Measurements from ENCODE around the gene STK32C.

STK32C gene

GRCh38 chr10:132195366-132196075 is 112.2 kb downstream of the STK32C start:
- DNase-seq: no peak

DNA sequence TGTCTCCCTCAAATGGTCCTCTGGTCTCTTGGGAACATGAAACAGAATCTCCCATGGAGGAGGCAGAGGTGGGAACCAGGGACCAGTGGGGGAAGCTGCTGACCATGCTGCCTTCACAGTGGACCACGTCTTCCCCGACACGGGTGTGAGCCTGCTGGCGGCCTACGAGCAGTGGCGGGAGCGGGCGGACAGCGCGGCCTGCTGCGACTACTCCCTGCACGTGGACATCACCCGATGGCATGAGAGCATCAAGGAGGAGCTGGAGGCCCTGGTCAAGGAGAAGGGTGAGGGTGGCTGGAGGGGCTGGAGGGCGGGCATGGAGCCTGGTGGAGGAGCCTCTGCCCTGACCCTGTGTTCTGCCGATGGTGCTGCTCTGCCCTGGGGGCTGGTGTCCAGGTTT is 113.0 kb downstream of the STK32C start:
- DNase-seq: no peak

DNA sequence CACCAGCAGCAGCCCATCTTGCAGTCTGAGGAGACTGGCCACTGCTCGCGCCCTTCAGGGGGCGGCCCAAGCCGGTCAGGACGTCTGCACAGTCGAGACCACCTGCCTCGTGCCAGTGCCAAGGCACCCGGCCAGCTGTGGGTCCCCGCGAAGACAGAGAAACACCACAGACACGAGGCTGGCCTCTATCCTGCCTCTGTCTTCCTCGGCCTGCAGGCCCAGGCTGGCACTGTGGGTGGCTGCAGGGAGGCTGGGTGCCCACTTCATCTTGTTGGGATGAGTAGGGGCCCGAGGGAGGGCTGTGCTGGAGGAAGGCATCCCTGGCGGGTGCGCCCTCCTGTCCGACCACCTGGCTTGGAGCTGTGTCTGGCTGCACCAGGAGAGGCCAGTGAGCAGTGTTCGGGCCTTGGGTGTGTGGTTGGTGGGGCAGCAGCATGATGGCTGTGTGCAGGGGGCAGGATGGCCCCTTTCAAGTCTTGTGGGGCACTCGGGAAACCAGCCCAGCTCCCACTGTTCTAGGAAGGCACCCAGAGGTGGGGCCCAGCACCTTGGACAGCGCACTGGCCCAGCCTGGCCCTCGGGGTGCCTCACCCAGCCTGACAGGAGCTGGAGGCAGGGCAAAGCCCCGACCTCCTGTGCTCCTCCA is 113.7 kb downstream of the STK32C start:
- no peak for DNase-seq

- no peak for DNase-seq
Measured at GRCh38 chr10:132192991-132193665, 114.6 kb downstream of the STK32C start.

- DNase-seq: no peak
Measured at GRCh38 chr10:132192076-132192975, 115.4 kb downstream of the STK32C start.

- DNase-seq: no peak
Measured at GRCh38 chr10:132189810-132190422, 117.8 kb downstream of the STK32C start.

GRCh38 chr10:132189016-132189415 is 118.7 kb downstream of the STK32C start:
- no peak for DNase-seq

- no peak for DNase-seq
Measured at GRCh38 chr10:132188331-132188730, 119.4 kb downstream of the STK32C start.

DNA sequence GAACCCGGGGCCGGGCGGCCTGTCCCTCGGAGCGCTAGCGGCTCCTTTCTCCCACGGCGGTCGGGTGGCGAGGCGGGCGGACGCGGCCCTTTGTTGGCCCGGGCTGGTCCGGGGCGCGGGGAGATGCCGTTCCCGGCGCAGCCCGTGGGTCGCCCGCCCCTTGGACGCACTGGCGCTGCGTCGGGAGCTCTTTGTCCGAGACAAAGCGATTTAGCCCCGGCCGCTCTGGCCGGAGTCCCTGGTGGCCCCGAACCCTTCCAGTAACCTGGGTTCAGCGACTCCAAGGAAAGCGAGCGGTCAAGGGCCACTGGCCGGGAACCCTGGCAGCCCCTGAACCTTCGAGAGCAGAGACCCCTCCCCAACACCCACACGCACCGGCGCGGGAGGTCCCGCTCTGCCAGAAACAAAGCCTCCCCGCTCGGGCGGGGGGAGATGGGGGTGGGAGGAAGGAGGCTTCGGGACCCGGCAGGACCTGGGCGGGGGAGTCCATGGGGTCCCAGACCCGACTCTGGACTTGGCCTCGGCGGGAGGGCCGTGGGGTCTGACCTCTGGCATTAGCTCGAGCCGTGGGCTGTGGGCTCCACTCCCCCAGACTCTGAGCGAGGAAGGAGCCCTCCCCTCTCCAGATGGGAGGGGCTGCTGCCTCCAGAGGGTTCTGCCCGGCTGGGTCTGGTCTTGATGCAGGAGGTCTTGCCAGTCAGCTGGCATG is 120.2 kb downstream of the STK32C start:
- DNase-seq: no peak

DNA sequence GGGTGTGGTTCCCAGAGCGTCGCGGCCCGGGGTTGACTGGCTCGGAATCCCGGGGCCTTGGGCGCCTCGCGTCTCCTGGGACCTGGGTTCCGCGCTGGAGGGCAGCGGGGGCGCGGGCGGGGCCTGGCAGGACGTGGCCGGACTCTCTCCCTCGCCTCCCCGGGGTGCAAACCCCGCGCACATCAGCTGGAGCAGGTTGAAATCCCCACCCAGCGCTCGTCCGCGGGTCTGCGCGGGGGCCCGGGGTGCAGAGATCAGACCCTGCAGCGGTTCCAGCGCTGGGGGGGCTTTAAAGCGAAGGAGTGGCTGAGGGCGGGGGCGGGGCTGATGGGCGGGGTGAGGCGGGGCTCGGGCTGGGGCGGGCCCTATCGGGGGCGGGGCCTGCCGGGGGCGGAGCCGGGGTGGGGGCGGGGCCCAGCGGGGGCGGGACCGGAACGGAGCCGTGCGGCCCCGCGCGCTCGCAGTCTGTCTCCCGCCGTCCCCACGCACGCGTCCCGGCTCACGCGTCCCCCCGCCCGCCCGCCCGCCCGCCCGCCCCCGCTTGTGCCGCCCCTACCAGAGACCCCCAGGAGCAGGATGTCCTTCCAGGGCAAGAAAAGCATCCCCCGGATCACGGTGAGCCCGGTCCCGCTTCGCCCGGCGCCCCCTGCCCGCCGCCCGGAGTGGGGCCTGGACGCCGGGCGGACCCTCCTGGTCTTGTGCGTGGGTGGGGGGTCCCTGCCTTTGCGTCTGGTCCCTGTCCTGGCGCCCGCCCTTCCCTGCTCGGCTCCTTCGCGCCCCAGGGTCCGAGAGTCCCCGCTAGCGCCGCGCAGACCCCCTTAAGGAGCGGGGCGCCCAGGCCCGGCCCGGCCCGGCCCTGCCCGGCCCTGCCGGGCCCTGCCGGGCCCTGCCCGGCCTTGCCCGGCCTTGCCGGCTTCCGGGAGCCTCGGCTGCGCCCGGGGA is 121.0 kb downstream of the STK32C start, which contains the start of gene DPYSL4:
DPYSL4 (plus strand) TSS at position 461 of the 942 bp plus-strand sequence; CDS start at position 577, 116 bp downstream.
- peak; percentile 18 for DNase-seq

DNA sequence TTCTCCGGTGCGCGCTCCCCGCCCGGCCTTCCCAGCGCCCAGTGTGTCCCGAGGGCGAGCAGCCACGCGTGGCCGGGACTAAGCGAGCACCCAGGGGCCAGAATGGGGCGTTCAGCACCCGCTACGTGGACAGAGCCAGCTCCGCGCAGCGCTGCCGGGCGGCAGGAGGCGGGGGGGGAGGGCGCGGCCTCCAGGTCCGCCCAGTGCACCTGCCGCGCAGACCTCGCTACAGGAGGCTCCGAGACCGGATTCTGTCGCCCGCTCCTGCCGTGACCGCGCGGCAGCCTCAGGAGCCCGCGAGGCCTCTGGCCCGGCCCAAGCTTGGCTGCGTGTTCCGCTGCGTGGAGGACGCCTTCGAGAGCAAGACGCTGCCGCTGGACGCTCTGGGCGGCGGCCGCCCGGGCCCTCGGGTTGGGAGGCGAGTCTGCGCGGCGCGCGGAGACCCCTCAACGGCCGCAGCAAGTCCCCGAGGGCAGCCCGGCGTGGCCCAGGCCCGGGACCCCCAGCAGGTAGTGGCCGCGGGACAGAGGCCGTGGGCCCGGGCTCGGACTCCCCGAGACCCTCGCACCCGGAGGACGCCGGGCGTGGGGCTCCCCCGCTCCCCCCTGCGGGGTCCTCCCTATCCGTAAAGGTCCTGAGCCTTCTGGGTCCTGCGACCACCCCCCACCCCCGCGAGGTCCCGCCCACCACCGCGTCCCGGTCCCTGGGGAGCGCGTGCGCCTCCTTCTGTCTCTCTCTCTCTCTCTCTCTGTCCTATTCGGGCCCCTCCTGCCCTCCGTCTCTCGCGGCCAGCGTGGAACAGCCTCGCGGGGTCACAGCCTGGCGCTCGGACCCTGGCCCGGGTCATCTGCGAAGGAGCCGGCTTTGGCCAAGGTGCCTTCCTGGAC is 121.9 kb downstream of the STK32C start:
- DNase-seq: peak; percentile 48

DNA sequence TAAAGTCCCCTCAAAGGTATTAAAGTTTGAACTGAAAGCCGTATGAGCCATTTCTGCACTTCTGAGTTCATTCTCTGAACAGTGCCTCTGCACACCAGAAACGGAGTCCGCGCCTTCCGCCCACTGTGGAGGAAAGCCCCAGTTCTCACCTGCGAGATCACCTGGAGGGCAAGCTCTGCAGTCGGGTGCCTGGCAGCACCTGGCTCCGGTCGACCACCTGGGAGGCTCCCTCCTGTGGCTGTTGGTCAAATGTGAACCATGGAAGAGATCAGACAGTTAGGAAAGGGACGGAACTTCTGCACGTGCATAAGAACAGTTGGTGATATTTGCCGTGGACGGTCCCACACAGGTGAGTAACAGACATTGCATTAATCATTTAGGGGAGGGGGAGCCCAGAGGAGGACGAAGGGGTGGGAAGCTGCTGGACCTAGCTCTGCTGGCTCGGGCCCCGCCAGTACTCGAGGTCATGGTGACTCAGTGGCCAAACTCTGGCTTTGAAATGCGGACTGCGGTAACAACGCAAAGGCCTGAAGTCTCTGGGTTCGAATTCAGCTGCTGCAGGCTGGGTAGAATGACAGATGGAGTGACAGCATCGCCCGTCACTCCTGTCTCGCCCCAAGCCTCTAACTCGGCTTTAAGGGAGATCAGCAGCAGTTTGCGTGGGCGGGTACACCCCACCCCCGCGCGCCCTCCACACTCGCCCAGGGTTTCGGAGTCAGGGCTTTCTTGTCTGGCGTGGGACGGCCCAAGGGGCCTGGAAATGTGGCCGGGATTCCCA is 122.7 kb downstream of the STK32C start:
- no peak for DNase-seq

- DNase-seq: no peak
Measured at GRCh38 chr10:132183046-132183445, 124.7 kb downstream of the STK32C start.

DNA sequence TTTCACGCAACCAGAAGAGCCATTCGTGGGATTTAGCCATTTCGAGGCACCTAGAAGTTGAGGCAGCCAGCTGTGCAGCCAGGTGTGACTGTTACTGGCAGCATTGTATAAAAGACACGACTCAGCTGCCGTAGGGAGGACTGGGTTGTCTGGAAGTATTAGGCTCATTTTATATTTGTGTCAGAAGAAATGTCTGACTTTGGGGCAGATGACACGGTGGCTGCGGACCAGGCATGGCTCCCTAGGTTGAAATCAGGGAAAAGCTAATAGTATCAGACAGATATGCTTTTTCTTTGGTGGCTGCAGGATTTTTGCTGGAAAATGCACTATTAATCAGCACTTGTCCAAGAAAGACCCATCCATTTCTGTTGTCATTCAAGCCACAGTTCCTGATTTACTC is 125.2 kb downstream of the STK32C start:
- no peak for DNase-seq

GRCh38 chr10:132181691-132182425 is 125.9 kb downstream of the STK32C start:
- DNase-seq: no peak

GRCh38 chr10:132180736-132181135 is 127.0 kb downstream of the STK32C start:
- DNase-seq: no peak

DNA sequence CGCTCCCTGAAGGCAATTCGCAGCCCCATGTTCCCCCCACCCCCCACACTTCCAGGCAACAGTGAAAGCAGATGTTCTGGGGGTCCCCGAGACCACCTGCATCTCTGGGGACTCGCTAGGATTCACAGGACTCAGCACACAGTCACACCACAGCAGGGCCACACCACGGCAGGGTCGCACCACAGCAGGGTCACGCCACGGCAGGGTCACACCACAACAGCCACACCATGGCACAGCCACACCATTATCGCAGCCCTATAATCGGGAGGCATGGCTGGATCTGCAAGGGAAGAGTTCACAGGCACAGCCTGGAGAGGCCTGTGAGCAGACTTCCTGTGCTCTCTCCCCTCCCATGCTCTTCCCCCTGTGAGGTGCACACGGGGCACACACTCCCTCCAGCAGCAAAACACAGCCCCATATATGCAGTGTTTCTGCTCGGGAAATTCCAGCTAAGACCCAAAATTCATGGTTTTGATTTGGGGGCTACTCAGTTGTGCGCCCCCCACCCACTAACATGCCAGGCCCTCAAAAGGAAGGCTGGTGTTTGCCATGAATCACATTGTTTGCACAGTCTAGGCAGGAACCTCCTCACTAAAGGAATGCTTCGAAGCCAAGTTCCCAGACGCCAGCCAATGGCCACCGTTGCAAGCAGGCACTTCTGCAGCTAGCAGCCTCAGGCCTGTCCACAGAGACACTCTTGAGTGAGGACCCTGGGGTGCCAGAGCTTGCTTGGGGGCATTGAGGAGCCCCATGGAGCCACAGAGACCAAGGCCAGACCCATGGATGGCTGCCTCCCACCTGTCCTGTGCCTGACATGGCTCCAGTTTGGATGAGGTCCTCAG is 128.0 kb downstream of the STK32C start:
- no peak for DNase-seq
